HG03064 (cell line): Measurements from ENCODE around the gene EMILIN1.
"Not testable (repeated sequence)": the region's sequence is repeated elsewhere in the genome, so short reads cannot be mapped to it uniquely, and the experiment has no call there.

Experiments used
- ATAC-seq: cut with Tn5 transposase; IDR thresholded peaks from one replicate; pipeline ENCODE4 v1.9.1; 2021; ENCODE audit warnings: low read depth; ENCODE audit not compliant: unreplicated experiment

Gene EMILIN1

DNA sequence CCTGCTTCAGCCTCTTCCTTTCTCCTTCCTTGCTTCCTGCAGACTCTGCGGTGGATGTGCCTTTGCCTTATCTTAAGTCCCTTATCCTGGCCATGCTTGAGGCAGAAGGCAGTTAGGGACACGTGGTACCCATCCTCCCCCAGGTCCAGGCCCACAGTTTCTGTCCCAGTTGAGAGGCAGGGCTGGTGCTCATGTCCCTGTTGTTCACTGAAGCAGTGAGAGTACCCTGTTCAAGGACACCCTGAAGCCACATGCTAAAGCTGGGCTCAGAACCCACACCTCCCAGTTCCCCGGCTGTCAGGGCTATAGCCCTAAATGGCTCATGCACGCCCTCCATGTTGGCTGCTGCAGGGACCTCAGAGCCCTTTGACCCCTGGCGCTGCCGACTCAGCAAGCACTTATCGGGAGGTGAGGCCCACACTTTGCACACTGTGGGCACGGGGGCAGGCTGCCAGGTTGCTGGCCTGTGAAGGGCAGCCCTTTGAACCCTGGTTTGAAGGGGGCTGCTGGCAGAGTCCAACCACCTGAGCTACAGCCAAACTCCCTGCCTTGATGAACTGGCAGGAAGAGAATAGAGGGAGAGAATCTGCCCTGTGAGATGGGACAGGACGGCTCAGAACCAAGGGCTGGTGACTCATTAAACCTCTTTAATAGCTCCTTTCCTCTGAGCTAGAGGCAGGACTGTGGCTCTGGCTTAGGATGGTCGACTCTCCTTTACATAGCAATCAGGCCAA is 14.4 kb downstream of the EMILIN1 start:
- ATAC-seq = no peak

DNA sequence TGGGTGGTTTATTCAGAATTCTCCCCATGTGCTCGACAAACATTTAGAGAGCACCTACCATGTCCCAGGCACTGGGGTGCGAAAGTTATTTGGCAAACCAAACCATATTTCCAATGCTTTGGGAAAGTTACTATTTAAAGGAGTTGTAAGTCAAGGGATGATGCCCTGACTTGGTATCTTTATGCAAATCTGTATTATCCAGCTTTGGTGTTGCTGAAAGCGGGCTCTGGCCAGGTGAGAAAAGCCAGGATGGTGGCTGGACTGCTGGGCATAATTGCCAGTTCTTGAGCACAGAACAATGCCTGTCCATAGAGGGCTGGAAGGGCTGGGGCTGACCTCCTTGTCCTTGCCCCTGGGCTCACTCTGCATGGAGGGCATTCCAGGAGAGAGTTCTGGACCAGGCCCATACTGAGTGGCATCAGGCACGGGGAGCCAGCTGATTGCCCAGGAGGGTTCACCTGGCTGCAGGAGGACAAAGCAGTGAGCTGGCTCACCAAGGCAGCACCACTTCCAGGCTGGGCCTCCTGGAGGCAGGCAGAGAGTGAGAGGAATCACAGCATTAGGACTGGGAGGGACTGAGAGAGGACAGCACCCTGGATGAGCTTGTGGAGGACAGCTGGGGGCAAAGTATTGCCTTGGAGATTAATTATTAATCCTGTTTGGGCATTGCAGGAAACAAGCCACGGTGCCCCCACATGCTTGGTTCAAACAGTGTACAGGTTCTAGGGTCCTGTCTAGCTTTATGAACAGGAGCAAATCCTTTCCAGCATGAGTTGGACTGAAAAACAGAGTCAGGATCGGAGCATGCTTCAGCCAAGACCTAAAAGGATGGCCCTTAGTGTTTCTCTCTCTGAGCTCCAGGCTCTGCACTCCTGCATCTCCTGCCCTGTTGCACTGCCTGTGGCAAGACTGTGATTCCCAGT is 15.3 kb downstream of the EMILIN1 start:
- ATAC-seq = no peak

DNA sequence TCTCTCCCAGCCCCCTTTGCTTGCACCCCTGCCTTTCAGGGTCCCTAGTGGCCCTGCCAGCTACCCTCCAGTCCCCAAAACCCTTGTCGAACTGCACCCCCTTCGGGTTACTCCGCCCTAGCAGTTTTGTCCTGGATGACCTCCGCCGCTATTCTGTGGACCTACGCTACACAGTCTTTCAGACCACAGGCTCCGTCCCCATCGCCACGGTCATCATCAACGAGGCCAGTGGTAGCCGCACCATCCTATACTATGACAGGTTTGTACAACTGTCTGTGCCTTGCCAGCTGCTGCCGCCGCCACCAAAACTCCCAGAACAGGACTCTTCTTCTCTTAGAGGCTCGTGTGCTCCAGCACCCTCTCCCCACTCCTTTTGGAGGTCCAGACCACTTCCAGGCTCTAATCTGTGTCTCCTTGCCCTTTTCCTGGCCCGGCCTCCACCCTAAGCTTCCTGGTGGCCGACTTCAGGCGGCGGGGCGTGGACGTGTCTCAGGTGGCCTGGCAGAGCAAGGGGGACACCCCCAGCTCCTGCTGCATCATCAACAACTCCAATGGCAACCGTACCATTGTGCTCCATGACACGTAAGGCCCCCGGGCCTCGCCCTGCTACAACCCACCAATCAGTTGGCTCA is 16.1 kb downstream of the EMILIN1 start:
- ATAC-seq = no peak

DNA sequence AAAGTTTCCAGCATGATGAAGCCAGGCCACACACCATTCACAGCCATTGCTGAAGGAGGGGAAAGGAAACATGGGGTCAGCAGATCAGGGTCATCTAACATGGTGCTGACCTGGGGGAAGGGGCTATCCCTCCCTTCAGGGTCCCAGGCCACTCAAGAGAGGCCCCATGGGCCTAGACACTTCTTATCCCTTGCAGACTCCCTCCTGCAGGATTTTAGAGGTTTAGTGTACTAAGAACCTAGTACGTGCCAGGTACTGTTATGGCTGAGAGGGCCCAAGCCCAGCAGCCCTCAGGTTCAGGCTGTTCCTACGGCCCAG is 17.0 kb downstream of the EMILIN1 start:
- ATAC-seq = no peak

DNA sequence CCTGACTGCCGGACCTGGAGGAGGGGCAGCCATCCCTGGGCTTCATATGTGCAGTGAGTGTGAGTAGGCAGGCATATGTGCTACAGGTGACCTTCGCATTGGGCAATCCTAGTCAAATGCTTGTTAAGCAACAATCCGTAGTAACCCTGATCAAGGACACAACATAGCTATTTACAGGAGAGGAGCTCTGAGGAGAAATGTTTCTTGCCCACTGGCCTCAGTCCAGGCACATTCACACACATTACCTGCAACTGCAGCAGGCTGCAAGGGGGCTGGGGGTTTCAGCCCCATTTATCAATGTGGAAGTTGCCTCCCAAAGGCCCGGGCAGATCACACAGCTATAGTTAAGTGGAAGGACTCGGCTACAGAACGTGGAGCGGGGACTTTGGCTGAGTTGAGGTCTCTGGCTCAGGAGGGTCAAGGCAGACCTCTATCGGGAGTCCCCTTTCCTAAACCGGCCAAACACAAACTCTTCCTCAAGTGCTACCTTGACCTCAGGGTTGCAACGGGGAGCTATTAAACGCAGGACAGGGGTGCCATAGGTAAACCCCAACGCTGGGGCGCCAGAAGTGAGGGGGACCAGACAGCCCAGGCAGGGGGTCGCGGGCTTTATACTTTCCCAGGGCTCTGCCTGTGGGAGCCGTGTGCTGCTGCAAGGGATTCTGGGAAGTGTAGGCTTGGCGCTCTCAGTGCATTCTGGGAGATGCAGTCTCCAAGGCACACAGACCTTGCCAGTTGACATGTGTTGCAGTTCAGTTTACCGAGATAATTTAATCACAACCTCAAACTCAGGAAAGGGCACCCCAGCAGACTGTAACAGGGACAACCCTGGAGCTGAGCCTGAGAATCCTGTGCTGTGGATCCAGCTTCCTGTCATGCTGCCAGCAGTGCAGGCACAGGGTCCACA is 17.6 kb downstream of the EMILIN1 start:
- ATAC-seq = no peak

DNA sequence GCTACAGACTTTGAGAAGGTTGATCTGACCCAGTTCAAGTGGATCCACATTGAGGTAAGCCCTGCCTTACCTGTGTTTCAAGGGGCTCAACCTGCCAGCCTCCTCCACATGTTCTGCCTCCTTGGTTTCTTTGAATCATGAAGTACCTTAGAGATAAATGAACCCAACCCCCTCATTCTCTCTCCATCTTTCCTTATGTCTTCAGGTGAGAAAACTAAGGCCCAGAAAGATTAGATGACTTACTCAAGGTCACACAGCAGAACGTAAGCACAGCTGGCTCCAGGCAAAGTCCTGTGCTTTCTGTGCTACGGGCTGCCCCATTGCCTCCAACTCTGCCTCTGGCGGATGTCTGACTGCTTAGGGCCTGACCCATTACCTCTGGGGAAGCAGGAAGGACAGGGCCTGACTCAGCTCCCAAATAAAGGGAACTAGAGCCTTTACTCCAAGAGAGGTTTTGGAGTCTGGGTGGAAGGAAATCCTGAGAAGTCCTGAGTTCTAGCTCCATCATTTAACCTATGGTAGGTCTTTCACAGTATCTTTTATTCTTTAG is 18.4 kb downstream of the EMILIN1 start:
- no peak for ATAC-seq

DNA sequence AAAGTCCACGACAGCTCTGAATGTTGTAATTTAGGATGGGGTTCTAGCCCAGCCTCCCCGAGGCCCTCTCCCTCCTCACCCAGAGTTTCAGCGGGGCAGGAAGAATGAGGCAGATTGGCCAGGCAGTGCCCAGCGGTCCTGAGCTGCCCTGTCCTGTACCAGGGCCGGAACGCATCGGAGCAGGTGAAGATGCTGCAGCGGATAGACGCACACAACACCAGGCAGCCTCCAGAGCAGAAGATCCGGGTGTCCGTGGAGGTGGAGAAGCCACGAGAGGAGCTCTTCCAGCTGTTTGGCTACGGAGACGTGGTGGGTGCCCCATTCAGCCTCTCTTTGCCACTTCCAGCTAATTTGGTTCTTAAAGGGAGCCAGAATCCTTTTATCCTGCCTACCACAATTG is 18.9 kb downstream of the EMILIN1 start:
- ATAC-seq = no peak

DNA sequence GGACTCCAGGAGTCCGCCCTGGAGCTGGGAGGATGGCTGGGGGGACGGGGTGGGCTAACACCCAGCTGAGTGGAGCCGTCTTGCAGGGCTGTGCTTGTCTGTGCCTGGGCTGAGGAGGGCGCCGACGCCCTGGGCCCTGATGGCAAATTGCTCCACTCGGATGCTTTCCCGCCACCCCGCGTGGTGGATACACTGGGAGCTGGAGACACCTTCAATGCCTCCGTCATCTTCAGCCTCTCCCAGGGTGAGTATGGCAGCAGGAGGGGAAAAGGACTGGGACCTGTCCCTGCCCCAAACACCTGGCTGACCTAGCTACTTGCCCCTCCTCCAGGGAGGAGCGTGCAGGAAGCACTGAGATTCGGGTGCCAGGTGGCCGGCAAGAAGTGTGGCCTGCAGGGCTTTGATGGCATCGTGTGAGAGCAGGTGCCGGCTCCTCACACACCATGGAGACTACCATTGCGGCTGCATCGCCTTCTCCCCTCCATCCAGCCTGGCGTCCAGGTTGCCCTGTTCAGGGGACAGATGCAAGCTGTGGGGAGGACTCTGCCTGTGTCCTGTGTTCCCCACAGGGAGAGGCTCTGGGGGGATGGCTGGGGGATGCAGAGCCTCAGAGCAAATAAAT is 21.0 kb downstream of the EMILIN1 start:
- no peak for ATAC-seq

DNA sequence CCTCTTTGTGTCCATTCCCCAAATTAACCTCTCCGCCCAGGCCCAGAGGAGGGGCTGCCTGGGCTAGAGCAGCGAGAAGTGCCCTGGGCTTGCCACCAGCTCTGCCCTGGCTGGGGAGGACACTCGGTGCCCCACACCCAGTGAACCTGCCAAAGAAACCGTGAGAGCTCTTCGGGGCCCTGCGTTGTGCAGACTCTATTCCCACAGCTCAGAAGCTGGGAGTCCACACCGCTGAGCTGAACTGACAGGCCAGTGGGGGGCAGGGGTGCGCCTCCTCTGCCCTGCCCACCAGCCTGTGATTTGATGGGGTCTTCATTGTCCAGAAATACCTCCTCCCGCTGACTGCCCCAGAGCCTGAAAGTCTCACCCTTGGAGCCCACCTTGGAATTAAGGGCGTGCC is 21.6 kb downstream of the EMILIN1 start:
- no peak for ATAC-seq

DNA sequence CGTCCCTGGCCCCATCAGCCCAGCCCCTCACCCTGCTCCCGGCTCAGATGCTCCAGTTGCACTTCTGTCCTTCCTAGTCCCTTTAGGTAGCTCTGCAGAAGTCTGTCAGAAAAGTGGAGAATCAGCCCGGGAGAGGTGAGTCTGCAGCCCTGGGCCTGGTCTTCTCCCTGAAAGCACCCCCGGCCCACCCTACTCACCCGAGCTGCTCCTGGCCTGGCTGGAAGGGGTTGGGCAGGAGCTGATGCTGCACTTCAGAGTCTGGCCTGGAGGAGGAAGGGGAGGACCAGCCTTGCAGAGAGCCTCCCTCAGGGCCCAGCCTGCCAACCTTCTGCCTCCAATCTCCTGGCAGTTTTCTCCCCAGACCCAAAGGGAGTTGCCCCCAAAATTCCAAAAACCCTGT is 23.9 kb downstream of the EMILIN1 start:
- no peak for ATAC-seq

DNA sequence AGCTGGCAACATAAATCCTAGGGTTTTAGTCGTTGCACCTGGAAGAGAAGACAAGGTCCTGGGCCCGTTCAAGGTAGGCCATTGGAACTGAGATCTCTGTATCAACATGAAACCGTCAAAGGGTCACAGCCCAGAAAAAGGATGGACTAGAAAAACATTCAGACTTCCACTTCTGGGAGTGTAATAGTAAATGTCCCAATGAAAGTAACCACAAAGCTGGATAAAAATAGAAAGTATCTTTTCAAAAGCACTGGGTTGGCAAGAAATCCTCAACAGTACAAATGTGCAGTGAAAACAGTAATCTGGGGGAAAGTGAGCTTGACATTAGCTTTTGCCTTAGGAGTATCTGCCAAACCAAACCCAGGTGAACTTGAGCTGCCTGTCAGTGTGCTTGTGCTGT is 27.6 kb downstream of the EMILIN1 start:
- ATAC-seq = no peak

DNA sequence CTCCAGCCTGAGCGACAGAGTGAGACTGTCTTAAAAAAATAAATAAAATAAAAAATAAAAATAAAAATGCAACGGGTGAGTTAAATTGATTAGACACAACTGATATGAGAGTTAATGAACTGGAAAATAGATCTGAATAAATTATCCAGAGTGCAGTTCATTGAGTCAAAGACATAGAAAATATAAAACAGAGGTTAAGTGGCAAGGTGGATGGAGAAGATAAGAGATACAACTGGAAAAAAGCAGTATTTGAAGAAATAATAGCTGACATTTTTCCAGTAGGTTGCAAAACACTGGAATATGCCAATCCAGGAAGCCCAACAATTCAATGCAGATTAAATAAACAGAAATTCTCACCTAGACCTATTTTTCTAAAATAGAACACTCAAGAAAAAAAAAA is 29.8 kb downstream of the EMILIN1 start:
- ATAC-seq = no peak

DNA sequence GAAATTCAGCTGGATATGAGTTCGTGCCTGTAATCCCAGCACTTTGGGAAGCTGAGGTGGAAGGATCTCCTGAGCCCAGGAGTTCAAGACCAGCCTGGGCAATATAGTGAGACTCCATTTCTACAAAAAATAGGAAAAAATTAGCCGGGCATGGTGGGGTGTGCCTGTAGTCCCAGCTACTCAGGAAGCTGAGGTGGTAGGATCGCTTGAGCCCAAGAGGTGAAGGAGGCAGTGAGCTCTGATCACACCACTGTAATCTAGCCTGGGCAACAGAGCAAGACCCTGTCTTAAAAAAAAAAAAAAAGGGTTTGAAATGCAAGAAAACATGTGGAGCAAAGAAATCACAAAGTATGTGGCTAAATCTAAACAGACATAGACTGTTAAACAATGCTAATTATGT is 30.7 kb downstream of the EMILIN1 start:
- ATAC-seq = no peak

DNA sequence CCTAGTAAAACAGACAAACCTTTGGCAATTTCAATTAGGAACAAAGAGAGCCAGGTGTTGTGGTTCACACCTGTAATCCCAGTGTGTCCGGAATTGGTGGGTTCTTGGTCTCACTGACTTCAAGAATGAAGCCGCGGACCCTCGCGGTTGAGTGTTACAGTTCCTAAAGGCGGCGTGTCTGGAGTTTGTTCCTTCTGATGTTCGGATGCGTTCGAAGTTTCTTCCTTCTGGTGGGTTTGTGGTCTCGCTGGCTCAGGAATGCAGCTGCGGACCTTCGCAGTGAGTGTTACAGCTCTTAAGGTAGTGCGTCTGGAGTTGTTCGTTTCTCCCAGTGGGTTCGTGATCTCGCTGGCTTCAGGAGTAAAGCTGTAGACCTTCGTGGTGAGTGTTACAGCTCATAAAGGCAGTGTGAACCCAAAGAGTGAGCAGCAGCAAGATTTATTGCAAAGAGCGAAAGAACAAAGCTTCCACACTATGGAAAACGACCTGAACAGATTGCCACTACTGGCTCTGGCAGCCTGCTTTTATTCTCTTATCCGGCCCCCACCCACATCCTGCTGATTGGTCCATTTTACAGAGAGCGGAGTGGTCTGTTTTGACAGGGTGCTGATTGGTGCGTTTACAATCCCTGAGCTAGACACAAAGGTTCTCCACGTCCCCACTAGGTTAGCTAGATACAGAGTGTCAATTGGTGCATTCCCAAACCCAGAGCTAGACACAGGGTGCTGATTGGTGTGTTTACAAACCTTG is 32.4 kb downstream of the EMILIN1 start:
- ATAC-seq = not testable (repeated sequence)

DNA sequence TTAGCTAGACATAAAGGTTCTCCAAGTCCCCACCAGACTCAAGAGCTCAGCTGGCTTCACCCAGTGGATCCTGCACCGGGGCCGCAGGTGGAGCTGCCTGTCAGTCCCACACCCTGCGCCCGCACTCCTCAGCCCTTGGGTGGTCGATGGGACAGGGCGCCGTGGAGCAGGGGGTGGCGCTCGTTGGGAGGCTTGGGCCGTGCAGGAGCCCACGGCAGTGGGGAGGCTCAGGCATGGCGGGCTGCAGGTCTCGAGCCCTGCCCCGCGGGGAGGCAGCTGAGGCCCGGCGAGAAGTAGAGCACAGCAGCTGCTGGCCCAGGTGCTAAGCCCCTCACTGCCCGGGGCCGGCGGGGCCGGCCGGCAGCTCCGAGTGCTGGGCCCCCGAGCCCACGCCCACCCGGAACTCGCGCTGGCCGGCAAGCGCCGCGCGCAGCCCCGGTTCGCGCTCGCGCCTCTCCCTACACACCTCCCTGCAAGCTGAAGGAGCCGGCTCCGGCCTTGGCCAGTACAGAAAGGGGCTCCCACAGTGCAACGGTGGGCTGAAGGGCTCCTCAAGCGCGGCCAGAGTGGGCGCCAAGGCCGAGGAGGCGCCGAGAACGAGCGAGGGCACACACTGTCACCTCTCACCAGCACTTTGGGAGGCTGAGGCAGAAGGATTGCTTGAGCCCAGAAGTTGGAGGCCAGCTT is 33.1 kb downstream of the EMILIN1 start:
- ATAC-seq = not testable (repeated sequence)

DNA sequence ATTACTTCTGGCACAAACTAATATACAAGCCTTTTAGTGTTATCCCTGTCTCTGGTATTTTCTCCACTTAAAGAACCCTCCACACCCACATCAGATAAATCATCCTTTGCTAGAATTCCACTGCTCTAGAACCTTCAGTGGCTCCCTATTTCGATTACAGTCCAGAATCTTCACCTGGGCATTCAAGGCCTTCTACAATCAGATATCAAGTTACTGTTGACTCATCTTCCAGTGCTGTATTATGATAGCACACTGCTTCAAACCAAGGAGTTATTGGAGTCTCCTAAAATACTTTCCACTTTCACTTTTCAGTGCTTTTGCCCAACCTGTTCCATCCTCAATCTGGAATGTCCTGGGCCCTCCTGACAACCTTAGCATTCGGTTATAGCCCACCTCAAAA is 37.1 kb downstream of the EMILIN1 start:
- ATAC-seq = no peak

DNA sequence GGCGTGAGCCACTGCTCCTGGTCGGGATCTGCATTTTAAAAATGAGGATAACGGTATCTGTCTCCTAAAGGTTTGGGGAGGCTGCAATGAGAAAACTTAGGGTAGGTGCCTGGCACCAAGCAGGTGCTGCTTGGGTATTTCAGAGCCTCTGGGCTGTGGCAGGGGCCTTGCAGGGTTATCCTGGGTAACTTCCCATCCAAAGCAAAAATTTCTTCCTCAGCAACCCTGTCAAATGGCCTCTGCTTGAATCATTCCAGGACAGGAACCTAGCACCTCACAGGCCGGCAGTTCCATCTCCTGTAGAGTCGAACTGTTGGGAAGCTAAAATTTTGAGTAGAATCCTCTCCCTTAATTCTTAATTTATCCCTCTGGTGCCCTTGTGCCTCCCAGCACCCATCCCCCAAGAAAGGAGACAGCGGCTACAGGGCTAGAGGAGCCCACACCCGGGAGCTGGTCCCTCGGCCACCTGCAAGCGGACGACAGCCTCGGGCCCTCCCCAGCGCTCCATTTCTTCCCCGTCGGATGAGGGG is 39.6 kb downstream of the EMILIN1 start:
- no peak for ATAC-seq
